GM18861 (cell line): ENCODE data around the gene DTNB.

Experiments
- ATAC-seq: cut with Tn5 transposase; IDR thresholded peaks from one replicate; pipeline ENCODE4 v1.9.1; 2021; ENCODE audit not compliant: unreplicated experiment

The DTNB gene

DNA sequence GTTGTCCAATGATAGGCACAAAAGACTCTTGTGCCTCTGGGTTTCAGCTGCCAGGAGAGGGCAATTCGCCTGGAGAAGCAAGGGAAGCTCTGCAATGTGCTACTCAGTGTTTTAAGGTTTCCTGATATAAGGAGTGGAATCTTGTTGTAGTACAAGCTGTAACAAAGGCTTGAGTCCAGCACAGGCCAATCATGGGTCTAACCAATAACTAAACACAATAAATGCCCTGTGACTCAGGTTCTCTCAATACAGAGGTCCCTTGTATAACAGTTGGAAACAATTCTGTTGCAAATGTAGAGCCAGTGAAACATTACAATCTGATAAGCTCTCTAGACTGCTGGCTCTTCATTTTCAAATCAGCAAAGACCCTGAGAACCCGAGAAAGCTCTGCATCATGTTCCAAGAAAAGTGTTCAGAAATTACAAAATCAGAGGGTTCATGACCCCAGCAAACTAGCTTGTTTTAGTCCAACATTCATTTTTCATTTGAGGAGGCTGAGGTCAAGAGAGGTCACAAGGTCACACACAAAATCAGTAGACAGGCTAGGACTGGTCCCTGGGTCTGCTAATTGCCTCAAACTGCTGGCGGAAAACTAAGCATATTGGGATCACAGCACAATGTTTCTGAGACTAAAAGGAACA, 272.7 kb downstream of the DTNB start:
- ATAC-seq, result no peak

DNA sequence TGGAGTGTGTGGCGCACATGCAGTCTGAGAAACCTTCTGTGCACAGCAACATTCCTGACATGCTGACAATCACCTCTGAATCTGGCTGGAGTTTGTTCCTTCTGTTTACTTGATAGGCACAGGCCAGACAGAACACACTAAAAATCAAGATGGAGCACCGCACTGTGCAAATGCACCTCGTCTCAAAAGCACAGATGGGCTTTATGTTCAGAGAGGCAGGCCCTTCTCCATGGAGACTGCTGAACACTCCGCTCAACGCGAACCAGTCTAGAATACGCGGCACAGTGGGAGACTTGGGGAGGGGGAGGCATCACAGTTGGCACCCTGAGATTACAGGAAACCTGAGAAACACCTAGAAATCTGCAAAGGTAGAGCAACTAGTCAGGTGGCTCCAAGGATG, 273.2 kb downstream of the DTNB start:
- no peak for ATAC-seq

DNA sequence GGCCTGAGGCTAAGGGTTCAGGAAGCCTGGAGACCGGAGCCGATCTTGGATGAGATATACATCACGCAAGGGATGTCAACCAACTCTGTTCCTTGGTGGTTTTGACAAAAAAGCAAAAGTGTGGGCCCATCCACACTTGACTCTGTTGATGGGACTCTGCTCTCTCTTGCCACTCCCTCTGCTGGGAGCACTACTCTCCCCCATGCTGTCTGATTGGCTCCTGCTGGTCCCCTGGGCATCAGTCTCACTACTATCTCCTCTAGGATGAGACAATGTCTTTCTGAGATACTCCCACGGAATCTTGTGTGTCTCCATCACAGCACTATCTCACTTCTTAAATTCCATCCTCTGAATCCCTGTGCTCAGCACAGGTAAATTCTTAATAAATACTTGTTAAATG, 274.8 kb downstream of the DTNB start:
- ATAC-seq, result no peak

DNA sequence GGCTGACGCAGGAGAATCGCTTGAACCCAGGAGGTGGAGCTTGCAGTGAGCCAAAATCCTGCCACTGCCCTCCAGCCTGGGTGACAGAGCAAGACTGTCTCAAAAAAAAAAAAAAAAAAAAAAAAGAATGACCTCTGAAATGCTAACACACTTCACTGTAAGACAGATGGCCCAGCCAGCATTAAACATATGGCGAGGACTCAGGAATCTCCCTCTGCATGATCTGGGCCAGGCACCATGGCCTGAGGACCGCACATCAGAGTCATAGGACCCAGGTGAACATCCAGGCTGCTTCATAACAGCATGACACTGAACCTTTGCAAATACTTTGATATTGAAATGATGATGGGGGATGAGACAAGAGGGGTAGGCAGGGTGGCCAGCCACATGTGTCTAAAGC, 275.6 kb downstream of the DTNB start:
- ATAC-seq, result no peak

DNA sequence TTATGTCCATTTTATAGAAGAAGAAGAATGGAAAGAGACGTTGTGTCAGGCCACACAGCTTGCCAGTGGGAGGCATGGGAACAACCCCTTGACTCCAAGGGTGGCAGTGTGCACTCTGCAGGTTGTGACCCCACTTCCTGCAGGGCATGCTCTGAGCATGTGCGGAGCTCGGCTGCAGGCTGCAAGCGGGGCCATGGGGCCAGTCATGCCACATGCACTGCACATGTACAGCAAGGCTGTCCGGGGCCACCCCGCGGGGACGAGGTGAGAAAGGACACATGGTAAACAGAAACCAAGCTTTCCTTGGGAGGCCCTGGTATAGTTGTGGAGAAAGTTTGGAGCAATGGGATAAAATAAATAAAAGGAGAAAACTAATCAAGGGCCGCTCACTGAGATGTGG, 284.2 kb downstream of the DTNB start:
- ATAC-seq, result no peak

DNA sequence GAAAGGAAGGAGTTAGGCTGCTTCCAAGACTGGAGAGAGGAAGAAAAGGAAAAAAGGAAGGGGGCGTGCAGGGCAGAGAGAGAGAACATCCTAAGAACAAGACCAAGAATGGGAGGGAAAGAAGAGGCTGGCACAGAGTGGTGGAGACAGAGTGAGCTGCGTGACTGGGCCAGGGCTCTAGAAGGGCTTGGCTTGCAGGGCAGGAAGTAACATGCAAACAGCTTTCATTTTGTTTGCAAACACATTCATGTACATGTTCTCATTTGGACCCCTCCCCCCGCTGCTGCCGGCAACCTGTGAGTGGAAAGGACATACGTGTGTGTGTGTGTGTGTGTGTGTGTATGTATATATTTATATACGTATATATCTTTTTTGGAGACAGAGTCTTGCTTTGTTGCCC, 284.9 kb downstream of the DTNB start:
- no peak for ATAC-seq

DNA sequence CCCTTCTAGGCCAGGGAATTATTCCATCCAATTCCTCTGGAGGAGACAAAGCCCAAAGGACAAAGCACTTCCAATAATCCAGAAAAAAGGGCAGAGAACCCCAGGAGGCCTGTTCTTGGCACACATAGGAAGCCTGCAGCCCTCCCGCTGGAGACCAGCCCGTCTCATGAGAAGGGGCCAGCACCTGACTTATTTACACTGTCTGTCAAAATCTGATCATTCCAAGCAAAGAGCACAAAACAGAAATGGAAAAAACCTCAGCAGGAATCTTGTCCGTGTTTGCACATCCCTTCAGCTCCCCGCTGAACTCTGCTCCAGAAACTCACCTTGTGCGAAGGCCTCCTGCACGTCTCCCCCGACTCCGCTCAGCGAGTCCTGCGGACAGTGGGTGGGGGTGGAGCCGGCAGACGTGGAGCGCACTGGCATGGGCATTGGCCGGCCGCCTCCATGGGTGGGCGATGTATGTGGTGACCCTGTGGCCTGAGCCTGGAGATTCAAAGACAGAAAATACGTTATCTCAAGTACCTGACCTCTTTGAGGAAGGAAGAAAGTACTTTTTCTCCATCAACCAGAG, 285.4 kb downstream of the DTNB start:
- no peak for ATAC-seq

DNA sequence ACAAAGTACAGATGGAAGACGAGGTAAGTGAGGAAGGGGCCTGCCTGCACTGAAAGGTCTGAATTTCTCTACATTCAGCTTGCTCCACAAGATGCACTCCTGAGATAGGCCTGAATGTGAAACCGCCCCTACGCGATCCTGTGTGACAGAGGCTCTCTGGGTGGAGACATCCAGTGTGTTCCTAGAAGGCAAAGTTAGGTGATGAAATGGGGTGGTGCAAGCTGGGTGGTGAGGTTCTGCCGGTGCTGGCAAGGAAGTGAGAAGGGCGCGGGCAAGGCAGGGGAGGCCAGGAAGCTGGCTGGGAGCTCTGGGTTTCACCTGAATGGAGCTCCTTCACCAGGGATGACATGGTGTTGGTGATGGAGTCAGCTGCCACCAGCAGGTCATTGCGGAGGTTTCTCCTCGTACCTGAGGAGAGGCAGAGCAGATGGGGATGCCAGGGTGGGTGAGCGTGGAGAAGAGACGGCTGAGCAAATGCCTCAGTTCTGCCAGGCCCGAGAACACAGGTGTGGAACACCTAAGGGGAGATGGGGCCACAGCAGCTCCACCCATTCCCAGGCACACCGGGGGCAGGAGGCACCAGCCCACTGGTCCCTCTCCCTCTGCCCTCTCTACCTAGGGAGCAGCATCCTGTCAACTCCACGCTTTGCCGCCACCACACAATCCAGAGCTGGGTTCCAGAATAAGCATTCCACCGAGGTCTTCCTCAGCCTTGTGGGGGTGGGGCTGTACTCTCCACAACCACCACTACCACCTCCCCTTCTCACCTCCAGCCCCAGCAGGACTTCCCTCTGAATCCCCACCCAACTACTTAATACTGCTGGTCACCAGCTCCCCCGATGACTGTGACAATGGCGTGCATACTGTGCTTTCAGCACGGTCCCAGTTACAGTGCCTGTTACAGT, 286.2 kb downstream of the DTNB start:
- ATAC-seq, result no peak

DNA sequence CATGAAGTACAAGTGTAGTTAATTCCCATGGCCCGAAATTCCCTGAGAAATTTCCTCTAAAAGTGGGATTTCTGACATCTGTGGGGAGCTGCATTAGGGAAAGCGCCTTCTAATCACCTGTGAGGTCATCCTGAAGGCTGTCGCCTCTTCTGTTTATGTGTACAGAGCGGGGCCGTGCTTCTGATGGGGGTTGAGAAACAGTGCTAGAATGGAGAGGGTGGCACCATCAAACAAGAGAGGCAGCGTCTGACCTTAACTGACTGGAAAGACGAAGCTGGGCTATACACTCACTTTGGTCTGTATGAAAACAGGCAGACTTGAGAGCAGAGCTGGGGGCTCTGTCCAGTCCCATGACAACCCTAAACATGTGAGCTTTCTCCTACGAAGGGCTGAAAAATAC, 287.5 kb downstream of the DTNB start:
- no peak for ATAC-seq

DNA sequence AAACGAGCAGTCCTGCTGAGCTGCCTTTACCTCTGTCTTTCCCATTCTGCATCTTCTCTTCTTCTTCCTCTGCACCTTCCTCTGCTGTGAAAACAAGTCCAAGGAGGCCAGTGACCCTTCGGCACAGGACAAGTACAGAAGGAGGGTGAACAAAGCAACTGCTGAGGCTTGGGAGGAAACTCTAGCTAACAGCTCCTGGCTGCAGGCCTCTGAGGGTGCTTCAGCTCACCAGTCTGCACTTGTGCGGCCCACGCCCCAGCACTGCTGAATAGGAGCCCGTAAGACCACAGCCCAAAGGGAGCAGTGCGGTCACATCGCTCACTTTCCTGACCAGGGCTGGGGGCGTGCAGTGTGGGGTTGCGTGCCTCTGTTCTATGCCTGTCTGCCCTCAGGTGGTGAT, 289.6 kb downstream of the DTNB start:
- no peak for ATAC-seq

DNA sequence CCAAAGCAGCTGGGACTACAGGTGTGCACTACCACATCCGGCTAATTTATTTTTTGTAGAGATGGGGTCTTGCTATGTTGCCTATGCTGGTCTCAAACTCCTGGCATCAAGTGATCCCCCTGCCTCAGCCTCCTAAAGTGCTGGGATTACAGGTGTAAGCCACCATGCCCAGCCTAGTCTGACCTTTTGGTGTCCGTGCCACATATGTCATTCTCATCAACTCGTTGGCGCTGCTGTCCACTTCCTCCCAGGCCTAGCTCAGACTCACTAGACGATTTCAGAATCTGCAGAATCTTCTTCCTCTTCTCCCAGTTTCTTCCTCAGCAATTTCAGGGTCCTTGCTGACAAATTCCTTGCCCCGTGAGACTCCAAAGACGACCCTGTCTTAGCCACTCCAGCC, 291.9 kb downstream of the DTNB start:
- ATAC-seq, result no peak

DNA sequence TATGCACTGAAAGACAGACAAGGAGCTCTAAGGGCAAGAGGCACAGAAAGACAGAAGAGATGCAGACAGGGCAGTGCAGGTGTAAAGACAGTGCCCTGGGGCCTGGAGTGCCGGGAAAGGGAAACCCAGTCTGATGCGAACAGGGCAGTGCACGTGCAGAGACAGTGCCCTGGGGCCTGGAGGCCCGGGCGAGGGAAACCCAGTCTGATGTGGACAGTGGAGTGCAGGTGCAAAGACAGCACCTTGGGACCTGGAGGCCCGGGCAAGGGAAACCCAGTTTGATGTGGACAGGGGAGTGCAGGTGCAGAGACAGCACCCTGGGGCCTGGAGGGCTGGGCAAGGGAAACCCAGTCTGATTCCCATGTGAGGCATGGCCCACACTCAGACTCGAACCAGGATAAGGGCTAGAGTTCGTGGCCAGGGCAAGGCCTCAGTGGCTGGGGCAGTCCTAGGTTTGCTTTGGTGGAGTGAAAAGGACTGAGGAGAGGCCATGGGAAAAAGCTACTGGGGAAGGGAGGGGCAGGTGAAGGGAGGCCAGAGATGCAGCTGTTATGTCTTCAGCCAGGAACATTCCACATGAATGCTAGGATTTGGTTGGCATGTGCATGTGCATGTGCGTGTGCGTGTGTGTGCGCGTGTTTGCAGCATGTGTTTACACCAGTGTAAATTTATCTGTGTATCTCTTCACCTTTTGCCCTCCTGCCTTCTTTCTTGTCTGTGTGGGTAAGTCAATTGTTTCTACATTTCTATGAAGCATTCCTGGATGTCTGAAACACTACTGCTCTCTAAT, 292.6 kb downstream of the DTNB start:
- no peak for ATAC-seq

DNA sequence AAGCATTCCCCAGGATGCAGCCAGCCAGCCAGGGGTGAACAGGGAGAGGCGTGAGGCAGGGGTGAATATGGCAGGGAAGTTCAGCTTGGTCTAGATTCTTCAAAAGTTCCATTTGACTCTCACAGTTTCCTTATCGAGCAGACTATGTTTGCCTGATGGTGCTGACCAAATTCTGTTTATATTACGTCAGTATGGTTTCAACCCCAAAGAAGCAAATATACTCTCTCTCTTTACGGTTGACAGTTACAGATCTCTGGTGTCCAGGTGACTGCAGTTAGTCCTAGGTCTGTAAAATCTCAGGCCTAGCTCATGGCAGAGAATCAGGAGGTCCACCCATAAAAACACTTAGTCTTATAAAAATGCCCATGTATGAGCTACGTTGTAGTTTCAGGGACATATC, 293.4 kb downstream of the DTNB start:
- ATAC-seq, result no peak

DNA sequence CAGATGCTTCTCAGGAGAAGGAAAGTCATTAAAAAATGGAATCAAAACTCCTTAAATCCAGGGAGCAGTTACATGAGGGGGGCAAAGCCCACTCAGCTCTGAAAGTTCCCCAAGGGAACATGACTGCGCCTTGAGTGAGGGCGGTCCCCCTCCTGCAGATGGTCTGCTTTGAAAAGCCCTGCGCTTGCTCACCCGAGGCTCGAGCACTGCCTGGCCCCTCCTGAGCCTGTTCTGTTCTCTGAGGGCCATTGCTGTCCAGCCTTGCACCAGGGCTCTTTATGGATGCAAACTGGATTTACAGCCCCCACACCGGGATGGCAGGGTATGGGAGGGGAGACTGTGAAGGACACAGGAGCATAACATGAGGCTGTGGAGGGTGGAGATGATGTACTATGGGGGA, 293.8 kb downstream of the DTNB start:
- ATAC-seq, result no peak

DNA sequence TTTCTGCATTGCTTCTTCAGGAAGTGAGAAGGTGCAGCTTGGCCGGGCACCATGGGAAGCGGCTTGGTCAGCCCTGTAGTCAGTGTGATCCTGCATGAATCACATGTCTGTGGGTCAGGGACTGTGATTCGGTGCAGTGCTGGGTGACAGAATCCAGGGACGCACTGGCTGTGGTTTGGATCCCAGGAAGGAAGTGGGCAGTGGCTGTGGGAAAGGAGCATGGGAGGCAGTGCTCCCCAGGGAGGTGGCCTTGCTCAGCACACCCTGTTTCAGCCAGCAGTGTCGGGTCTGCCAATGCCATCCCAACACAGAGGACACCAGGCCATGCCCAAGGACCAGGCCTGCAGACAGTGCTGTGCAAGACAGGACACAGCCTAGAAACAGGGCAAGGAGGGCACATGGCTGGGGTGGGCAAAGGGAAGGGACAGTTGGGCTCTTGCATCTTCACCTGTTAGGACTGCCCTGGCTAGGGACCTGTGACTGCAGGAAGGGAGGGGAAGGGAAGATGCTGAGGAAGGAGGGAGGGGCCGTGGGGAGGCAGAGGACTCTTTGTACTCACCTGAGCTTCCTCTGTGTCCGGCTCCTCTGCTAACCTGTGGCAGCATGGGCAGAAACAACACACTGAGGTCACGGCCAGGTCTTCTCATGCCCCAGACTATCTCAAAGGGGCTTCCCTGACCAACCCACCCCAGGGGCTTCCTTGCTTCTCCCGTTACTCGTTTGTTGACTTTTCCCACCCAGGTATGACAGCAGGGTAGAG, 294.5 kb downstream of the DTNB start:
- no peak for ATAC-seq

DNA sequence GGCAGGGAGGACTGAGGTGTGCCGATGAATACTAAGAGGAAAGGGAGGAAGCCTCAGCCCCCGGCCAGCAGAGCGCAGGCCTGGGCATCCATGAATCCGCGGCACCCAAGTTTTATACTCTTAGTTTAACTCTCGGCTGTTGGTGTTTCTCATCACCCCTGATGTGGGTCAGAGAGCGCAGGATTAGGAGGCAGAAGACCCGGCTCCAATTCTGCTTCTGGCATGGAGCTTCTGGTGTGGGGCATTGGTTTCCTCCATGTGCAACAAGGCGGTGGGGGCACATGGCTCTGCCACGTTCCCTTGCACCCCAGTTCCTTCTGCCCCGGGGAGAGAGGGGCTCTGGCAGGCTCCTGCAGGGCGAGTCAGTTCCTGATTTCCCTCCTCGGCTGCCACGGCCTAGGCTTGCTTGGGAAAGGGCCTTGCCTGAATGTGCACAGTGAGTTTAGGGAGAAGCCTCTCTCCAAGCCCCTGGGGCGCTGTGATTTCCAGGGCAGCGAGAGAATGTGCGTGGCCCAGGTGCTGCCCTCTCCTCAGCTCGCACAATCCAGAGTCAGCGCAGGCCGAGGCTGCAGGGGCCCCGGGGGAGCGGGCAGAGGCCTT, 295.5 kb downstream of the DTNB start:
- no peak for ATAC-seq

DNA sequence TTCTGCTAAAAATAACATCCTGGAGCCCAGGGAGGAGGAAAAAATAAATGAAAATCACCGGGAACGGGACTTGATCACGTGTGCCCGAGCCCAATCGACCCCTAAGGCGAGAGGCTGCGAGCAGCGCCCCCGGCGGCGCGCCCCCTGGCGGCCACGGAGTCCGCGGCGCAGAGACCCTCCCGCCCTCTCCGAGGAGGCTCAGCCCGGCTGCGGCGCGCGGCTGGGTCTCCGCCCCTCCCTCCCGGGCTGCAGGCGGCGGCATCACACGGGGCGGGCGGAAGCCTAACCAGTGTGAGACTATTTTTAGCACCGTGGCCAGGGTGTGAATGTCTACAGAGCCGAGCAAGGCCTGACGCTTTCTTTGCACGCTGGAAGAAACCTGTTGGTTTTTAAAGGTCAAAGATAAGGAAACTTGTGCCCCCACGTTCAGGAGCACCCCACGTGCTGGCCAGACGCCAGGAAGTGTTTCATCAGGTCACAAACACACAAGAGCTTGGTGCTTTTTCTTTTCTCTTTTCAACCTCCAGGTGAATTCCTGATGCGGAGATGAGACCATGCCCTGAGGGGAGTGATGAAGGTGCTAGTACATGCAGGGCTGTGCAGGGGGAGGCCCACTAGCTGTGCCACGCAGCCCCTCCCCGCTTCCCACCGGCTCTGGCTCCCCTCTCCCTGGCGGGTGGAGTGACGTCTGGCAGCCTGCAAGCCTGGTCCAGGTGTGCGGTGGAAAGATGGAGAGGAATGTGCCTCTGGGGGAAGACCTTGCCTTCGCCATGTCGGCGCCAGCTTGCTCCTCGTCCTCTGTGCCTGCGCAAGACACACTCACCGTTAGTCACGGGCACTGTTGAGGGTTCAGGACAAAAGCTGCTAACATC, 296.4 kb downstream of the DTNB start:
- ATAC-seq, result peak; percentile 95

DNA sequence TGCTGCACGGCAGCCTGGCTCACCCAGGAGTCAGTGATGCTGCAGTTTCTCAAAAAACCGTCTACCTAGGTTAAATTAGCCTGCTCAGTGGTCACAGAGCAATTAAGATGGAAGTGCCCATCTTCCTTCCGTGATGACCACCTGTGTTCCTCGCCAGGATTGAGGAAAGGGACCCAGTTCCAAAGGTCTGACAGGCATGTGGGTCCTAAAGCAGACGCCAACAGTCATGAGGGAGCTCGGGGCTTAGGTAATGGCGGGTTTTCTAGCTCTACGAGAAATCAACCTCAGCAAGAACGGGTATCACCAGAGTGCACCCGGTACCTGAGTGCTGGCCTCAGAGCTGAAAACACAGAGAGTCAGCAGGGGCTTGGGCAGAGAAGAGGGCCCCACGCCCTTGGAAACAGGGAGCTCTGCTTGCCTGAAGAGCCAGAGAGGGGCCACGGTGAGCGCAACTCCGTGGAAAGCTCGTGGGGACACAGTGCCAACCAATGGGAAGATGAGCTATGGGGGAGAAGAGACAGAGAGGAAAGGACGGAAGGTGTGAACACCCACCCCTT, 297.3 kb downstream of the DTNB start:
- no peak for ATAC-seq

DNA sequence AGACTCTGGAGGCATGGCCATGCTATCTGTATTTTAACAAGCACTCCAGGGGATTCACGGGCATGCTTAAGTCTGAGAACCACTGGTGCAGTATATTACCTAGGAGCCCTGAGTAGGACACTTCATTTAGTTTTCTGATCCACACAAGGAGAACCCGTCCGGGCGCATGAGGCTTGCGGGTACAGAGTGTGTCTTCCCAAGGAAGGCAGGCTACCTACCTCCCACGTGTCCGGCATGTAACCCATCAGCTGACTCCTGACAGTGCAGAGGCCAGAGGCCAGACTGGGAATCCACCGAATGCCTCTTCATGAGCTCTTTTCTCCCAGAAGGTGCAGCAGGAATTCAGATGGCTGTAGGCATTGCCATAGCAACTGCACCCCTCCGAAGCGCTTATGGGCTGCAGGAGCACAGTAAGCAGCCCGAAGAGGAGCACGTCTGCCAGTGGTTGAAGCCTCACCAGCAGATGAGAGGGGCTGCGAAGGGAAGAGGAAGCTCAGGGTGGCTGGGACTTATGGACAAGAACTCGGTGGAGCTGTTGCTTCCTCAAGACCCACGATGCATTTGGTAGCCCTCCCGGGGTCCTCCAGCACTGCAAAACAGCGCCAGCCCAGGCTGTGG, 297.9 kb downstream of the DTNB start:
- ATAC-seq, result no peak
